PC-3 (cell line): ENCODE results near the gene CDH4. TPM values are rescaled to one million over a fixed set of nuclear protein-coding genes. Genes with fewer than 3 reads are reported as not detected.

Experiments
- ATAC-seq: fragments of 200-7000 bp; cut with Tn5 transposase; 2 replicates; pipeline ENCODE4 v1.9.1; 2020; ENCODE audit warnings: mild to moderate bottlenecking, moderate library complexity
- BruUV-seq: library from RNA; stranded (reverse); fragments of 400-500 nt; replicated peaks from 2 replicates; lab custom pipeline; 2021; lab: Mats Ljungman, UMichigan
- CTCF ChIA-PET: fragments of 300-600 bp; sonication (Branson Sonifier 250); formaldehyde crosslinking; loops from one replicate; lab custom pipeline; 2022; ENCODE audit warnings: antibody characterized with exemption; lab: Charles Lee
- POLR2A ChIA-PET: fragments of 300-600 bp; sonication (Branson Sonifier 250); formaldehyde crosslinking; loops from one replicate; lab custom pipeline; 2022; ENCODE audit warnings: antibody characterized with exemption; ENCODE audit not compliant: unreplicated experiment; lab: Charles Lee
- DNase-seq: peaks from one replicate; pipeline ENCODE4 v3.0.0-alpha.2; 2015
- H2AFZ ChIP-seq: fragments of 300-600 bp; sonication (generic); 2 replicates; pipeline ENCODE4 v1.6.0; 2016; ENCODE audit warnings: antibody characterized with exemption, low read length
- H3F3A ChIP-seq: fragments of 300-600 bp; sonication (generic); one replicate; pipeline ENCODE4 v1.6.0; 2017; ENCODE audit warnings: antibody characterized with exemption, low read length, control low read depth, mild to moderate bottlenecking; ENCODE audit not compliant: unreplicated experiment
- H3K27ac ChIP-seq: fragments of 300-600 bp; sonication (generic); 2 replicates; pipeline ENCODE4 v1.5.1; 2016; ENCODE audit warnings: mild to moderate bottlenecking, low read length
- H3K27me3 ChIP-seq: fragments of 300-600 bp; sonication (generic); 2 replicates; pipeline ENCODE4 v1.6.1; 2016; ENCODE audit warnings: low read length, mixed read lengths
- H3K36me3 ChIP-seq: fragments of 300-600 bp; sonication (generic); 2 replicates; pipeline ENCODE4 v1.6.1; 2016; ENCODE audit warnings: low read depth, mixed run types, low read length, mixed read lengths
- H3K4me1 ChIP-seq: fragments of 300-600 bp; sonication (generic); 2 replicates; pipeline ENCODE4 v1.5.1; 2016; ENCODE audit warnings: low read length; ENCODE audit not compliant: insufficient read depth
- H3K4me2 ChIP-seq: fragments of 300-600 bp; sonication (generic); 2 replicates; pipeline ENCODE4 v1.6.0; 2016; ENCODE audit warnings: low read length
- H3K4me3 ChIP-seq: fragments of 300-600 bp; sonication (generic); 2 replicates; pipeline ENCODE4 v1.5.1; 2016; ENCODE audit warnings: mild to moderate bottlenecking, low read length, mixed read lengths
- H3K79me2 ChIP-seq: fragments of 300-600 bp; sonication (generic); 2 replicates; pipeline ENCODE4 v1.6.1; 2017; ENCODE audit warnings: low read length, mixed read lengths
- H3K9ac ChIP-seq: fragments of 300-600 bp; sonication (generic); 2 replicates; pipeline ENCODE4 v1.6.0; 2016; ENCODE audit warnings: mild to moderate bottlenecking, low read length
- H3K9me2 ChIP-seq: fragments of 300-600 bp; sonication (generic); replicated peaks from 2 replicates; pipeline ENCODE4 v1.6.1; 2016; ENCODE audit warnings: mixed run types, low read length, mixed read lengths
- H3K9me3 ChIP-seq: fragments of 300-600 bp; sonication (generic); 2 replicates; pipeline ENCODE4 v1.6.1; 2016; ENCODE audit warnings: low read length, mixed read lengths
- H4K20me1 ChIP-seq: fragments of 300-600 bp; sonication (generic); 2 replicates; pipeline ENCODE4 v1.6.1; 2016; ENCODE audit warnings: low read length, mixed read lengths
- EZH2 ChIP-seq: fragments of 300-600 bp; sonication (generic); IDR thresholded peaks from one replicate; pipeline ENCODE4 v1.6.1; 2017; ENCODE audit warnings: antibody characterized with exemption, mild to moderate bottlenecking, low read length; ENCODE audit not compliant: unreplicated experiment
- EZH2phosphoT487 ChIP-seq: fragments of 300-600 bp; sonication (generic); IDR thresholded peaks from 2 replicates; pipeline ENCODE4 v1.6.1; 2018; ENCODE audit warnings: mild to moderate bottlenecking, antibody characterized with exemption, low read length, borderline replicate concordance
- intact Hi-C: fragments of 100-400 bp; cut with micrococcal nuclease; formaldehyde crosslinking; loops from 2 replicates; pipeline ENCODE4 v1.9.0; 2023
- total RNA-seq: library from RNA; depleted of rRNA; stranded (reverse); fragments of >200 nt; gene quantifications from 2 replicates; pipeline ENCODE4 v1.2.3, GENCODE V29; 2014
- TF ChIP-seq, protein P1 (sequence below): fragments of 300-600 bp; sonication (generic); conservative IDR thresholded peaks from 2 replicates; pipeline ENCODE4 v1.5.1; 2017; ENCODE audit warnings: antibody characterized with exemption, low read depth, mild to moderate bottlenecking, low read length

The CDH4 gene
- total RNA-seq, 1 experiment from 2014 or later = not detected

DNA sequence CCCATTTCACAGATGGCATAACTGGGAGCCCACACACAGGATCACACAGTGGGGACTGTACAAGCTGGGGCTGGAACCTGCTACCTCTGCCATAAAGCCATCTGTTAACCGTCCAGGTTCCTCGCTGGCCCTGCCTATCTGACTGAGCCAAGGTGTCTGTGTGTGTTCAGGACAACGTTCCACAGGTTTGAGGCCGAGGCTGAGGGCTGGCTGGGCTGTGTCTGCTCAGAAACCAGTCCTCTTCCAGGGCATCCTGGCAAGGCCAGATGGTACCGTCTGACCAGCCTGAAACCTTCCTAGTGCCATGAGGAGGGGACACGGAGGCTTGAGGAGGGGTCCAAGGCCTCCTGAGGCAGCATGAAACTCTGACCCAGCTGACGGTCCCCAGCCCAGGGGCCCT lies 663.0 kb downstream of the CDH4 start:
- CTCF ChIA-PET = no interaction called here
- peaks cover 77% of the 10 kb centered on the region for H3K27me3 ChIP-seq

DNA sequence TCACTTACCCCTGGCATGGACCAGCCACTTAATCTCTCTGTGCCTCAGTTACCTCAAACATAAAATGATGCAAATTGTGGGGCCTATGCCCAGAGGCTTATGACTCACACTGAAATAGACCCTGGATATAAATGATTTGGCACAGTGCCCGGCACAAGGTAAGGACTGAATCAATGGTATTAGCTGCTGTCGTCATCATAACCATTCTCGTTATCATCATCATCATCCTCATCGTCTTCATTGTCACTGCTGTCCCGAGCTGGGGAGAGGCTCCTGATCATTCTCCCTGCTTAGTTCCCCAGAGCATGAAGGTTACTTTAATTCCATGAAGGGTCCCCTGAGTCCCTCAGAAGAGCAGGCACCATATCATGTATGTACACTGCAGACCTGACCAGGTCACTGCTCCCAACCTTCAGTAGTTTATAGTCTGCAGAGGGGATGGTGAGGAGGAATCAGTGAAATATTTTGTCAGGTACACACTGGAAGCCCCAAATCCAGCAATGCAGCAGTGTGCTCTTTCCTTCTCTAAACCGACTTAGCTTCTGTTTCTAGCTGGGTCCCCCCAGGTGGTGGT lies 664.3 kb downstream of the CDH4 start:
- TF ChIP-seq, protein P1, sequence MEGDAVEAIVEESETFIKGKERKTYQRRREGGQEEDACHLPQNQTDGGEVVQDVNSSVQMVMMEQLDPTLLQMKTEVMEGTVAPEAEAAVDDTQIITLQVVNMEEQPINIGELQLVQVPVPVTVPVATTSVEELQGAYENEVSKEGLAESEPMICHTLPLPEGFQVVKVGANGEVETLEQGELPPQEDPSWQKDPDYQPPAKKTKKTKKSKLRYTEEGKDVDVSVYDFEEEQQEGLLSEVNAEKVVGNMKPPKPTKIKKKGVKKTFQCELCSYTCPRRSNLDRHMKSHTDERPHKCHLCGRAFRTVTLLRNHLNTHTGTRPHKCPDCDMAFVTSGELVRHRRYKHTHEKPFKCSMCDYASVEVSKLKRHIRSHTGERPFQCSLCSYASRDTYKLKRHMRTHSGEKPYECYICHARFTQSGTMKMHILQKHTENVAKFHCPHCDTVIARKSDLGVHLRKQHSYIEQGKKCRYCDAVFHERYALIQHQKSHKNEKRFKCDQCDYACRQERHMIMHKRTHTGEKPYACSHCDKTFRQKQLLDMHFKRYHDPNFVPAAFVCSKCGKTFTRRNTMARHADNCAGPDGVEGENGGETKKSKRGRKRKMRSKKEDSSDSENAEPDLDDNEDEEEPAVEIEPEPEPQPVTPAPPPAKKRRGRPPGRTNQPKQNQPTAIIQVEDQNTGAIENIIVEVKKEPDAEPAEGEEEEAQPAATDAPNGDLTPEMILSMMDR = no peak
- TF ChIP-seq EZH2 (no peak), EZH2phosphoT487 (no peak)
- Histone ChIP-seq H3K79me2 (no peaks in the 10 kb centered on the region), H3K4me2 (no peak overlapping the region), H3K4me3 (no peak overlapping the region), H4K20me1 (no peaks in the 10 kb centered on the region), H3K4me1 (no peaks in the 10 kb centered on the region), H3K9me2 (no peaks in the 10 kb centered on the region), H3K36me3 (no peaks in the 10 kb centered on the region), H3K27me3 (peaks cover 64% of the 10 kb centered on the region), H2AFZ (no peak overlapping the region), H3K27ac (no peak overlapping the region), H3K9me3 (no peaks in the 10 kb centered on the region), H3F3A (no peaks in the 10 kb centered on the region), H3K9ac (no peak overlapping the region)
- POLR2A ChIA-PET = interaction anchor here (0.7 kb wide), 1 partner anchor 973 kb away, joined by 3 read pairs; no protein-coding TSS in a partner anchor
- intact Hi-C loops = no loop called here
- ATAC-seq (no peak), DNase-seq (no peak)
- CTCF ChIA-PET = no interaction called here
- BruUV-seq = no TSS peak

More for the DNA sequence above, 663.0 kb downstream of the CDH4 start:
- H3K79me2 ChIP-seq = no peaks in the 10 kb centered on the region
- no peaks in the 10 kb centered on the region for H3F3A ChIP-seq
- no peak for TF ChIP-seq EZH2
- TF ChIP-seq EZH2phosphoT487 = no peak
- TF ChIP-seq, protein P1 = no peak
- no peak overlapping the region for H3K4me3 ChIP-seq
- no peak for DNase-seq
- H3K9me3 ChIP-seq = peaks cover 7% of the 10 kb centered on the region; the same call in 1 of the 2 replicates
- intact Hi-C loops = no loop called here
- no peak overlapping the region for H3K4me2 ChIP-seq
- no peak for ATAC-seq
- H3K27ac ChIP-seq = no peak overlapping the region
- H2AFZ ChIP-seq = no peak overlapping the region
- H3K9me2 ChIP-seq = no peaks in the 10 kb centered on the region
- H4K20me1 ChIP-seq = no peaks in the 10 kb centered on the region
- H3K9ac ChIP-seq = no peak overlapping the region
- no peaks in the 10 kb centered on the region for H3K4me1 ChIP-seq
- POLR2A ChIA-PET = no interaction called here
- no peaks in the 10 kb centered on the region for H3K36me3 ChIP-seq
- no TSS peak for BruUV-seq

DNA sequence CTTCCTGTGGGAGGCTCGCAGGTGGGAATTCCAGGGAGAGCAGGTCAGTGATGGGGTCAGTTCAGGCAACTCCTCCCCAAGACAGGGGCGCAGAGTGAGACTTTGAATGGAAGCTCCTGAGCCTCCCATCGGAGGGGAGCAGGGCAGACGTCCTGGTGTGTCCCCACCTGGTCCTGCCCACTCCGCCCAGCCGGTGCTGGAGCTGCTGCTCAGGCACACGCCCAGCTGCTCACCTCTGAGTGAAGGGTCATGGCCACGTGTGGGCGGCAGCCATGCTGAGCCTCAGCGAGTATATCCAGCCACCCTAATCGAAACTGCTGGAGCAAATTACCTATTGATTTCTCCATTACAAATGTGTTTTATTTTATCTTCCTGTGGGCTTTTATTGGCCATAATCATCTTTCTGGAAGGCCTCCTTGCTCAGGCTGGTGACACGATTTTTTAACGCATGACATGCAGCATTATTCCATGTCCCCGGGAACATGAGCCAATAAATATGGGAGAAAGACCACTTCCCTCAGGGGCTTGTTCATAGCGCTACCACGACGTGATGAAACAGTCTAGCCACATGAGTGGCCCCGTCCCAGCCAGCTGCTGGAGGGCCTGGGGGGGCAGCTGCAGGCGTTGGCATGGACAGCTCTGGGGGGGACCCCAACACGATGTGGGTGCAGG lies 665.5 kb downstream of the CDH4 start:
- no peaks in the 10 kb centered on the region for H3K9me2 ChIP-seq
- H3F3A ChIP-seq = no peaks in the 10 kb centered on the region
- no peak for TF ChIP-seq EZH2
- TF ChIP-seq, protein P1 = no peak
- H3K4me1 ChIP-seq = no peaks in the 10 kb centered on the region
- no peak overlapping the region for H3K4me3 ChIP-seq
- no TSS peak for BruUV-seq
- ATAC-seq (no peak), DNase-seq (no peak)
- no peaks in the 10 kb centered on the region for H3K79me2 ChIP-seq
- H3K27me3 ChIP-seq = peaks cover 56% of the 10 kb centered on the region
- H3K9me3 ChIP-seq = no peaks in the 10 kb centered on the region
- H2AFZ ChIP-seq = no peak overlapping the region
- no peak overlapping the region for H3K4me2 ChIP-seq
- intact Hi-C loops = no loop called here
- no peak overlapping the region for H3K27ac ChIP-seq
- H3K36me3 ChIP-seq = no peaks in the 10 kb centered on the region
- no peak overlapping the region for H3K9ac ChIP-seq
- H4K20me1 ChIP-seq = no peaks in the 10 kb centered on the region
- CTCF ChIA-PET = no interaction called here
- POLR2A ChIA-PET = no interaction called here
